Stimulated activated CD4-positive, alpha-beta T cell treated with anti-CD3 and anti-CD28 coated beads, Interleukin-1b, Interleukin-23, amount 100 ng/mL, for 48 hours (primary cell): ENCODE data around the gene JAK1.
"Not testable (repeated sequence)": the region's sequence is repeated elsewhere in the genome, so short reads cannot be mapped to it uniquely, and the experiment has no call there.

Experiments
- DNase-seq: peaks from one replicate; pipeline ENCODE4 v3.0.0-alpha.2; 2020

JAK1 gene

GRCh38 chr1:64829411-64830029, 136.8 kb downstream of the JAK1 start:
- DNase-seq, result no peak

DNA sequence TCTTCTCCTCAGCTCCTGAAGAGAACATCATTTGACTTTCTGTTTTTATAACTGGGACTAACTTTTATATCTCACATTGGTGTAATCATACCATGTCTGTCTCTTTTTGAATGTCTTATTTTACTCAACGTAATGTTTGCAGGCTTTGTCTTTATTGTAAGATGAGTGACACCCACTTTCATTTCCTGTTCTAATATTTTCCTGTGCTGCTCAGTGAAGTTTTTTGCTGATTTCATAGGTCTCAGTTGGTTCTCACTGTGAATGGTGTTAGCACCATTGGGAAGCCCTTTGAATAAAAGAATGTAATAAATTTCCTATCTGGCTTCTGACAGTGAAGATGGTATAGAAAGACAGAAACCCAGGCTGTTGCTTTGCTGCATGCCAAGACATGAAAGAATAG, 137.5 kb downstream of the JAK1 start:
- no peak for DNase-seq

GRCh38 chr1:64826991-64827390, 139.4 kb downstream of the JAK1 start:
- no peak for DNase-seq

GRCh38 chr1:64823691-64824476, 142.5 kb downstream of the JAK1 start:
- DNase-seq, result peak; percentile 41

- no peak for DNase-seq
Observed at GRCh38 chr1:64822621-64823020, 143.7 kb downstream of the JAK1 start.

- not testable (repeated sequence) for DNase-seq
Observed at GRCh38 chr1:64820572-64820971, 145.8 kb downstream of the JAK1 start.

GRCh38 chr1:64817364-64817763, 149.0 kb downstream of the JAK1 start:
- DNase-seq, result not testable (repeated sequence)

- DNase-seq, result no peak
Observed at GRCh38 chr1:64814427-64814826, 151.9 kb downstream of the JAK1 start.

GRCh38 chr1:64811131-64811530, 155.2 kb downstream of the JAK1 start:
- no peak for DNase-seq

DNA sequence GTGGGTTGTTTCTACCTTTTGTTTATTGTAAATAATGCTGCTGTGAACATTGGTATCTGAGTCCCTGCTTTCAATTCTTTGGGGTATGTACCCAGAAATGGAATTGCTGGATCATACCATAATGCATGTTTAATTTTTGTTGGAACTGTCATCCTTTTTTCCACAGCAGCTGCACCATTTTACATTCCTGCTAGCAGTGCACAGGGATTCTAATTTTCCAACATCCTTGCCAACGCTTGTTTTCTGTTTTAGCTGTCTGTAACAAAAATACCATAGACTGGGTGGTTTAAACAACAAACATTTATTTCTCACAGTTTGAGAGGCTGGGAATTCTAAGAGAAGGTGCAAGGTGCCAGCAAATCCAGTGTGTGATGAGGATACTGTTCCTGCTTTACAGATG, 156.3 kb downstream of the JAK1 start:
- no peak for DNase-seq

DNA sequence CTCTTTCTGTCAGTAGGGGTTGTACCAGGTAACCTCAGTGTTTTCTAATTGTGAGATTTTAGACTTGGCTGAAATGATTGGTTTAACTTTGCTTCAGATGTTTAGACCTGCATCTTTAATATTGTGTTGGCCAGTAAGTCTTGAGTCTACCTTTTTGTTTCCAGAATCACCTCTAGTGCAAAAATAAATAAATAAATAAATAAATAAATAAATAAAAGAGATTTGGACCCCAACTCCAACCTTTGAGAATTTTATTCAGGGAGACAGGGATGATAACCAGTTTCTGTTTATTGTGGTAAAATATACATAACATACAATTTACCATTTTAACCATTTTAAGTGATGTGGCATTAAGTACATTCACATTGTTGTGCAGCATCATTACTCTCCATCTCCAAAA, 157.0 kb downstream of the JAK1 start:
- no peak for DNase-seq

GRCh38 chr1:64801851-64802523, 164.4 kb downstream of the JAK1 start:
- DNase-seq, result no peak

GRCh38 chr1:64798872-64799271, 167.5 kb downstream of the JAK1 start:
- no peak for DNase-seq

GRCh38 chr1:64790832-64791487, 175.4 kb downstream of the JAK1 start:
- DNase-seq, result no peak
